GM21528 (cell line): ENCODE measurements around the gene DOCK4.

Experiments used
- ATAC-seq: cut with Tn5 transposase; IDR thresholded peaks from one replicate; pipeline ENCODE4 v1.9.1; 2021; ENCODE audit warnings: mild to moderate bottlenecking, moderate library complexity; ENCODE audit not compliant: unreplicated experiment, low FRiP score

Gene DOCK4

GRCh38 chr7:112162142-112162766 lies 43.9 kb downstream of the DOCK4 start:
- ATAC-seq: no peak

GRCh38 chr7:112161253-112162141 lies 44.7 kb downstream of the DOCK4 start:
- ATAC-seq: no peak

- no peak for ATAC-seq
These were observed 45.4 kb downstream of the DOCK4 start for GRCh38 chr7:112160771-112161150.

- no peak for ATAC-seq
These were observed 45.9 kb downstream of the DOCK4 start for GRCh38 chr7:112160130-112160770.

GRCh38 chr7:112159351-112159750 lies 46.8 kb downstream of the DOCK4 start:
- ATAC-seq: no peak

- no peak for ATAC-seq
These were observed 49.1 kb downstream of the DOCK4 start for GRCh38 chr7:112157072-112157471.

GRCh38 chr7:112156412-112156811 lies 49.8 kb downstream of the DOCK4 start:
- ATAC-seq: no peak

- no peak for ATAC-seq
These were observed 51.5 kb downstream of the DOCK4 start for GRCh38 chr7:112154690-112155089.

- no peak for ATAC-seq
These were observed 54.0 kb downstream of the DOCK4 start for GRCh38 chr7:112152186-112152585.

- ATAC-seq: no peak
These were observed 55.2 kb downstream of the DOCK4 start for GRCh38 chr7:112150823-112151641.

GRCh38 chr7:112149734-112150133 lies 56.5 kb downstream of the DOCK4 start:
- ATAC-seq: no peak

- no peak for ATAC-seq
These were observed 58.3 kb downstream of the DOCK4 start for GRCh38 chr7:112147793-112148361.

- no peak for ATAC-seq
These were observed 61.0 kb downstream of the DOCK4 start for GRCh38 chr7:112145206-112145605.

- ATAC-seq: no peak
These were observed 61.7 kb downstream of the DOCK4 start for GRCh38 chr7:112144284-112145059.

GRCh38 chr7:112143582-112143981 lies 62.6 kb downstream of the DOCK4 start:
- no peak for ATAC-seq

GRCh38 chr7:112143136-112143535 lies 63.1 kb downstream of the DOCK4 start:
- ATAC-seq: no peak

- ATAC-seq: no peak
These were observed 65.6 kb downstream of the DOCK4 start for GRCh38 chr7:112140600-112140999.

GRCh38 chr7:112138938-112139337 lies 67.3 kb downstream of the DOCK4 start:
- no peak for ATAC-seq

- no peak for ATAC-seq
These were observed 67.8 kb downstream of the DOCK4 start for GRCh38 chr7:112138325-112138852.
